Measurements from ENCODE around the gene RNF220.

GRCh38 chr1:44514673-44515072 is 109.6 kb downstream of the RNF220 start:
- TF ChIP-seq CTCF (IDR thresholded peaks at IDR 0.05): no peak
- TF ChIP-seq POLR2A (IDR thresholded peaks at IDR 0.05): no peak
